ENCODE data around the gene UNC13D.

DNA sequence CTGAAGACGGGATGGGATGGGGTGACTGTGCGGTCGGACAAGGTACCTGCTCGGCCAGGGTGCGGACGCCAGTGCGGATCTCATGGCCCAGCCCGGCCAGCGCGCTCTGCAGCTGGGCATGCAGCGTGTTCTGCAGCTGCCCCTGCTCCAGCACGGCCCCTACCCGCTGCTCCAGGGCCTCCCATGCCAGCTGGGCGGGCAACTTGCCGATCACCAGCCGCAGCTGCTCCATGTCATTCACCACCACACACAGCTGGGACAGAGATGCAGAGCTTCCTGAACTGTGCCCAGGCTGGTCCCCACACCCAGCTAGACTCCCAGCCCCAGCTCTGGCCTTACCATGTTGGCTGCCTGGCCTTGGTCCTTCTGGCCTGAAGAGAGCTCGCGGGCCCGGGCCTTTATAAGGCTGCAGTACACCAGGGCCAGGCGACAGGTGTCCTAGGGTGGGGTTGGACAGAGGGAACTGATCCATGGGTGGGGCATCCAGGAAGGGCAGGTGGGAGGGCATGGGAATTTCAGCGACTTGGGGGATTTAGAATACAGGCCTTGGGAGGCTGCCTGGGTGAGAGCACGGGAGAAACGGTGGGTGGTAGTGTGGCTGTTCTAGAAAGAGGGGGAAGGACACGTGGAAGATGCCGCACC lies 9.8 kb downstream of the UNC13D start:
- no peak for TF ChIP-seq EZH2 (IDR thresholded peaks at IDR 0.05; ENCODE audit: borderline replicate concordance, insufficient read depth, low read length, poor library complexity, severe bottlenecking)
- TF ChIP-seq TAF1 (IDR thresholded peaks at IDR 0.05; ENCODE audit: low read depth) = no peak
- TF ChIP-seq, protein P1, sequence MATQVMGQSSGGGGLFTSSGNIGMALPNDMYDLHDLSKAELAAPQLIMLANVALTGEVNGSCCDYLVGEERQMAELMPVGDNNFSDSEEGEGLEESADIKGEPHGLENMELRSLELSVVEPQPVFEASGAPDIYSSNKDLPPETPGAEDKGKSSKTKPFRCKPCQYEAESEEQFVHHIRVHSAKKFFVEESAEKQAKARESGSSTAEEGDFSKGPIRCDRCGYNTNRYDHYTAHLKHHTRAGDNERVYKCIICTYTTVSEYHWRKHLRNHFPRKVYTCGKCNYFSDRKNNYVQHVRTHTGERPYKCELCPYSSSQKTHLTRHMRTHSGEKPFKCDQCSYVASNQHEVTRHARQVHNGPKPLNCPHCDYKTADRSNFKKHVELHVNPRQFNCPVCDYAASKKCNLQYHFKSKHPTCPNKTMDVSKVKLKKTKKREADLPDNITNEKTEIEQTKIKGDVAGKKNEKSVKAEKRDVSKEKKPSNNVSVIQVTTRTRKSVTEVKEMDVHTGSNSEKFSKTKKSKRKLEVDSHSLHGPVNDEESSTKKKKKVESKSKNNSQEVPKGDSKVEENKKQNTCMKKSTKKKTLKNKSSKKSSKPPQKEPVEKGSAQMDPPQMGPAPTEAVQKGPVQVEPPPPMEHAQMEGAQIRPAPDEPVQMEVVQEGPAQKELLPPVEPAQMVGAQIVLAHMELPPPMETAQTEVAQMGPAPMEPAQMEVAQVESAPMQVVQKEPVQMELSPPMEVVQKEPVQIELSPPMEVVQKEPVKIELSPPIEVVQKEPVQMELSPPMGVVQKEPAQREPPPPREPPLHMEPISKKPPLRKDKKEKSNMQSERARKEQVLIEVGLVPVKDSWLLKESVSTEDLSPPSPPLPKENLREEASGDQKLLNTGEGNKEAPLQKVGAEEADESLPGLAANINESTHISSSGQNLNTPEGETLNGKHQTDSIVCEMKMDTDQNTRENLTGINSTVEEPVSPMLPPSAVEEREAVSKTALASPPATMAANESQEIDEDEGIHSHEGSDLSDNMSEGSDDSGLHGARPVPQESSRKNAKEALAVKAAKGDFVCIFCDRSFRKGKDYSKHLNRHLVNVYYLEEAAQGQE (IDR thresholded peaks at IDR 0.05; ENCODE audit: borderline replicate concordance) = no peak
- TF ChIP-seq RAD21 (conservative IDR thresholded peaks at IDR 0.05) = no peak
- TF ChIP-seq CTCF (IDR thresholded peaks at IDR 0.05; ENCODE audit: poor library complexity, severe bottlenecking) = no peak
- TF ChIP-seq POLR2AphosphoS5 (IDR thresholded peaks at IDR 0.05) = no peak
- TF ChIP-seq EP300 (conservative IDR thresholded peaks at IDR 0.05; ENCODE audit: poor library complexity, severe bottlenecking) = no peak
